NB4 (cell line): Measurements from ENCODE around the gene TTBK2.

Source experiments
- CTCF ChIP-seq: IDR thresholded peaks from one replicate; pipeline ENCODE4 v1.5.1; 2012; ENCODE audit warnings: low read depth, low read length
- MYC ChIP-seq: IDR thresholded peaks from 2 replicates; pipeline ENCODE4 v1.6.1; 2011; ENCODE audit warnings: low read depth, low read length
- POLR2A ChIP-seq: IDR thresholded peaks from 2 replicates; pipeline ENCODE4 v1.6.1; 2011; ENCODE audit warnings: mild to moderate bottlenecking; ENCODE audit not compliant: insufficient read length; ENCODE audit errors: extremely low read depth

- TF ChIP-seq CTCF (no peak), POLR2A (no peak), MYC (no peak)
Observed at GRCh38 chr15:42728972-42729371, 191.6 kb downstream of the TTBK2 start.
